ENCODE measurements around the gene REV3L.

- TF ChIP-seq CTCF (conservative IDR thresholded peaks at IDR 0.05; ENCODE audit: low read depth, low read length): no peak
- TF ChIP-seq EZH2 (IDR thresholded peaks at IDR 0.05; ENCODE audit: low read length, unreplicated experiment): no peak
- no peak for TF ChIP-seq EZH2phosphoT487 (IDR thresholded peaks at IDR 0.05; ENCODE audit: borderline replicate concordance, low read length)
Observed at GRCh38 chr6:111266276-111266675, 216.7 kb downstream of the REV3L start.

Measured in PC-3 (cell line).